ENCODE measurements around the gene ATOH8.

The ATOH8 gene

DNA sequence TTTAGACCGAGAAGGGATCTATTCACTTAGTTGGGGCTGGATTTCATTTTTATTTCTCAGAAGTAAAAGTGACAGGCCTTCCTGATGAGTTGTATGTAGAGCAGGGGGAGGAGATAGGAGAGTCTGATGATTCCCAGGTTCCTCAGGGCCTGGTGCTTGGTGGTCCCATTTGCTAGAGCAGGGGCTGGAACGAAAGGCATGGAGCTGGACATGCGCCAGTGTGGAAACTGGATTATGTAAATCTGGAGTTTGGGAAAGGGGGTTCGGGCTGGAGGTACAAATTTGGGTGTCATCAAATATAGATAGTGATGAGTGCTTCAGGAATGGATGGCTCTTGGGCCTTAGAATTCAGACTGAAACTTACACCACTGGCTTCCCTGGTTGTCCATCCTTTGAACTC is 32.1 kb upstream of the ATOH8 start:
- TF ChIP-seq, protein P1, sequence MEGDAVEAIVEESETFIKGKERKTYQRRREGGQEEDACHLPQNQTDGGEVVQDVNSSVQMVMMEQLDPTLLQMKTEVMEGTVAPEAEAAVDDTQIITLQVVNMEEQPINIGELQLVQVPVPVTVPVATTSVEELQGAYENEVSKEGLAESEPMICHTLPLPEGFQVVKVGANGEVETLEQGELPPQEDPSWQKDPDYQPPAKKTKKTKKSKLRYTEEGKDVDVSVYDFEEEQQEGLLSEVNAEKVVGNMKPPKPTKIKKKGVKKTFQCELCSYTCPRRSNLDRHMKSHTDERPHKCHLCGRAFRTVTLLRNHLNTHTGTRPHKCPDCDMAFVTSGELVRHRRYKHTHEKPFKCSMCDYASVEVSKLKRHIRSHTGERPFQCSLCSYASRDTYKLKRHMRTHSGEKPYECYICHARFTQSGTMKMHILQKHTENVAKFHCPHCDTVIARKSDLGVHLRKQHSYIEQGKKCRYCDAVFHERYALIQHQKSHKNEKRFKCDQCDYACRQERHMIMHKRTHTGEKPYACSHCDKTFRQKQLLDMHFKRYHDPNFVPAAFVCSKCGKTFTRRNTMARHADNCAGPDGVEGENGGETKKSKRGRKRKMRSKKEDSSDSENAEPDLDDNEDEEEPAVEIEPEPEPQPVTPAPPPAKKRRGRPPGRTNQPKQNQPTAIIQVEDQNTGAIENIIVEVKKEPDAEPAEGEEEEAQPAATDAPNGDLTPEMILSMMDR (IDR thresholded peaks at IDR 0.05) = no peak

DNA sequence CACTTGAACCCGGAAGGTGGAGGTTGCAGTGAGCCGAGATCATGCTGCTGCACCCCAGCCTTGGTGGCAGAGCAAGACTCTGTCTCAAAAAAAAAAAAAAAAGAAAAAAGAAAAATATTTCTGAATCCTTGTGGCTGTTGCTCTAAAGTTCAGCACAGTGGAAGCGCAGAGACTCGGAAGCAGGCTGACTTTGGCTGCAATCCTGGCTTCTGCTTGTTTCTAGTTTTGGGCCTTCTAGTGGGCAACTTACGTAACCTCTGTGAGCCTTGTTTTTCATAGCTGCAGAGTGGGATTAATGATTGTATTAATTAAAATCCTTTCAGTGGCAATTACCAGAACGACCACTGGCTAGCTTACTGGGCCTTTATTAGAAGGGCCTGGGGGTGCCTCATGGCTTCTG is 31.3 kb upstream of the ATOH8 start:
- TF ChIP-seq, protein P1 (IDR thresholded peaks at IDR 0.05) = no peak

DNA sequence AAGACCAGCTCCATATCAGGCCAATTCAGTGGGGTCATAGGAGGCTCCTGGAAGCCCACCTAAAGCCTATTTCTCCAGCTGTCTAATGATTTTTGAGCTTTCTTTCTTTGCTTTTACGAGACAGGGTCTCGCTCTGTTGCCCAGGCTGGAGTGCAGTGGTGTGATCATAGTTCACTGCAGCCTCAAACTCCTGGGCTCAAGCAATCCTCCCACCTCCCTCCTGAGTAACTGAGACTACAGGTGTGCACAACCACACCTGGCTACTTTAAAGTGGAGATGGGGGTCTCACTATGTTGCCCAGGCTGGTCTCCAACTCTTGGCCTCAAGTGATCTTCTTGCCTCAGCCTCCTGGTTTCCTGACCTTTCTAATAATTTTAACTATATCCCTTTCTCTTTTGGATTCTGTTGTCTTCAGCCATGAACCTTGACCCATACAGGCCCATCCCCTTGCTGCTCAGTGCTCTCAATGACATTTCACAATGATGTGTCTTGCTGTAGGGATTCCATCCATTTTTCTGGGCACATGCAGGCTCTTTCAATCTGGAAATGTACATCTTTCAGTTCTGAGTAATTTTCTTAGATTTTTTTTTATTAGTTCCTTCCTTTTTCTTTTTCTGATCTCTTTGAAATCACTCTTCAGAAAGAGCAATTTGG is 30.0 kb upstream of the ATOH8 start:
- TF ChIP-seq, protein P1 (IDR thresholded peaks at IDR 0.05) = no peak

DNA sequence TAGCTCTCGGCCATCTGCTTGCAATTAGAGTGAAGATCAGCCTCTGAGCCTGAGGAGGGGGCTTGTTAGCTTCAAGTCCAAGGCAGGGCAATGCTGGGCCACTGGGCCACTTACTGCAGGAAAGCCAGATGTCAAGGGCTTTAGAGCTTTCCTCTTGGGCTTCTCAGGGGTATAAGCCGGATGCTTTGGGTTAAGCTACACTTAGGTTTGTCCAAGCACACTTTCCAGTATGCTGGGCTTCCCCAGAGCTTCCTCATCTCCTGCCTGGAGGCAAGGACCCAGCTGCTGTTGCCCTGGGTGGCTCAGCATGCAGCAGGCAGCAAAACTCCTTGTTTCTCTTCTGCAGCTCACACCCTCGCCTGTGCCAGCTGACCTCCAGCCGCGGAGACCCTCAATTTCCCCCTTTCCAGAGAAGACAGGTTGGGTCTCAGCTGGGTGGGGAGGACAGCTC is 29.0 kb upstream of the ATOH8 start:
- TF ChIP-seq, protein P1 (IDR thresholded peaks at IDR 0.05) = no peak

DNA sequence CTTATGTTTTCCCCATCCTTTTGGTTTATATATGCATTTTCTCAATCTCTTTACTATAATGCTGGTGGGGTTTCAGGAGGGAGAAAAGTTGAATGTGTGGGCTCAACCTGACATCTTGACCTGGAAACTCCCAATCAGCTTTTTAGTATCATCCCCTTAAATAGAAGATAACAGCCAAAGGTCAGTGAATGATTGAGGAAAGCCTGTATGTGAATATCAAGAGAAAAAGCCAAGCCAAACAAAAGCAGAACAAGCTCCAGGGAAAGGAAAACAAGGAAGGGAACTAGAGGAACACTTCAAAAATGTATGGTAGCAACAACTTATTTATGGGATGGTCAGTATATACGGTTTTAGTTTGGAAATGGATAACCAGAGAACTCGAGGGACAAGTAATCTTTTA is 28.3 kb upstream of the ATOH8 start:
- TF ChIP-seq, protein P1 (IDR thresholded peaks at IDR 0.05) = no peak

DNA sequence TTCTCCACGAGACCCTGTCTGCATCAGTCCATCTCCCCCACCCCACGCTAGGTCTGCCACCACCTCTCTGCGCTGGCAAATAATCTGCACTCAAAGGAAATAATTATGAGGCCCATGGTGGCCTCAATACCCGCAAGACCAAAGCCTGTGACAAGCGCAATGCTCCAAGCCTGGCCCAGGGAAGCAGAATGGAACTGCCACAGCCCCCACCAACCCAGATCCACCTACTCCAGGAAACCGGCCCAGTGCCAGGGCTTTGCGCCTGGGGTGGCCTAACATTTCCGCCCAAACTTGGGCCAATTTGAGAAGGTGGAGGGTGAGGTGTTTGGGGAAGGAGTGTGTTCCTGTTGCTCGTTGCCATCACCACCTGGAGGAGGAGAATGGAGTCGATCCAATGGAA is 26.0 kb upstream of the ATOH8 start:
- TF ChIP-seq, protein P1 (IDR thresholded peaks at IDR 0.05) = no peak

DNA sequence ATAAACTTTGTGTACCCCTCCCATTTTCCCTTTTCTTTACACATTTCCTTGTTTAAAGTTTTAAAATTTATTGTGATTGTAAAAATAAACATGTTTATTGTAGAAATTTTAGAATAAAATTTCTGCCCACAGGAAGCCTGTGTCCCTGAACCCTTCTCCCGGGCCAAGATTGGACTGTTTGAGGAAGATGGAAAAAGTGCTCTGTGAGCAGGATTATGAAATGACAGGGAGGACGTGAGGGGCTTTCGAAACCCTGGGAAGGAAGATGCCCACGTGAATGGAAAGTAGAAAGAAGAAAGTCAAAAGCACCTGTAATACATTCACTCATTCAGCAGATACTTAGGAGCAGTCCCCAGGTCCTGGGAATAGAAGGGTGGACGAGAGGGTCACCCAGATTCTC is 25.4 kb upstream of the ATOH8 start:
- TF ChIP-seq, protein P1 (IDR thresholded peaks at IDR 0.05) = no peak
